HG03135 (cell line): ENCODE results near the gene TUBA3C.

Experiments
- ATAC-seq: cut with Tn5 transposase; IDR thresholded peaks from one replicate; pipeline ENCODE4 v1.9.1; 2021; ENCODE audit warnings: mild to moderate bottlenecking, moderate library complexity; ENCODE audit not compliant: unreplicated experiment

The TUBA3C gene

GRCh38 chr13:19169496-19169895 is 12.1 kb downstream of the TUBA3C start:
- ATAC-seq, result no peak

- ATAC-seq, result no peak
Observed at GRCh38 chr13:19161308-19161707, 20.3 kb downstream of the TUBA3C start.

GRCh38 chr13:19159761-19160420 is 21.7 kb downstream of the TUBA3C start:
- no peak for ATAC-seq

GRCh38 chr13:19159181-19159580 is 22.4 kb downstream of the TUBA3C start:
- ATAC-seq, result no peak

- no peak for ATAC-seq
Observed at GRCh38 chr13:19158526-19159174, 23.0 kb downstream of the TUBA3C start.

- no peak for ATAC-seq
Observed at GRCh38 chr13:19158006-19158405, 23.6 kb downstream of the TUBA3C start.

- ATAC-seq, result no peak
Observed at GRCh38 chr13:19157461-19157860, 24.2 kb downstream of the TUBA3C start.

GRCh38 chr13:19156013-19156825 is 25.4 kb downstream of the TUBA3C start:
- ATAC-seq, result no peak

GRCh38 chr13:19155321-19155861 is 26.2 kb downstream of the TUBA3C start:
- ATAC-seq, result no peak

GRCh38 chr13:19154843-19155242 is 26.8 kb downstream of the TUBA3C start:
- ATAC-seq, result no peak

GRCh38 chr13:19153782-19154450 is 27.7 kb downstream of the TUBA3C start:
- ATAC-seq, result no peak

- ATAC-seq, result no peak
Observed at GRCh38 chr13:19152403-19152802, 29.2 kb downstream of the TUBA3C start.

GRCh38 chr13:19151581-19152263 is 29.9 kb downstream of the TUBA3C start:
- ATAC-seq, result no peak

- no peak for ATAC-seq
Observed at GRCh38 chr13:19150712-19151228, 30.9 kb downstream of the TUBA3C start.

- ATAC-seq, result no peak
Observed at GRCh38 chr13:19150226-19150625, 31.4 kb downstream of the TUBA3C start.

GRCh38 chr13:19148561-19148960 is 33.1 kb downstream of the TUBA3C start:
- no peak for ATAC-seq
